HG02884 (cell line): ENCODE measurements around the gene SMC6.

ENCODE experiments used
- ATAC-seq: cut with Tn5 transposase; IDR thresholded peaks from one replicate; pipeline ENCODE4 v1.9.1; 2021; ENCODE audit warnings: mild to moderate bottlenecking, moderate library complexity; ENCODE audit not compliant: unreplicated experiment

The SMC6 gene

DNA sequence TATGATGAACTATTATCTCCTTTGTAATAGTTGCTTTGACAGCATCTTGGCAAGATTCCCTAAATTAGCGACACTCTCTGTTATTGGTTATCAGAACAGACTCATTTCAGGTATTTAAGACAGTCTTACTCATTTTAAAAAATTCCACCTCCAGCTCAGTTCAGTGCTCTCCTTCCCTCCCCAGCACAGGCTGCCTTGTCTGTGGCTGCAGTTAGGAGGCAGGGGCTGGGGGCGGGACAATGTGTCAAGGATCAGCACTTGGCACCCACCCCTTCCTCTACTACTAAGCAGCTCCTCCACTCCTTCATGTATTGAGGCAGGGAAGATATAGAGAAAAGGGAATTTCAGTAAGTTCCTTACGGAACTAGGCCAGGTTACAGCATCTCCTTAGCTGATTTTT, 128.2 kb downstream of the SMC6 start:
- no peak for ATAC-seq

DNA sequence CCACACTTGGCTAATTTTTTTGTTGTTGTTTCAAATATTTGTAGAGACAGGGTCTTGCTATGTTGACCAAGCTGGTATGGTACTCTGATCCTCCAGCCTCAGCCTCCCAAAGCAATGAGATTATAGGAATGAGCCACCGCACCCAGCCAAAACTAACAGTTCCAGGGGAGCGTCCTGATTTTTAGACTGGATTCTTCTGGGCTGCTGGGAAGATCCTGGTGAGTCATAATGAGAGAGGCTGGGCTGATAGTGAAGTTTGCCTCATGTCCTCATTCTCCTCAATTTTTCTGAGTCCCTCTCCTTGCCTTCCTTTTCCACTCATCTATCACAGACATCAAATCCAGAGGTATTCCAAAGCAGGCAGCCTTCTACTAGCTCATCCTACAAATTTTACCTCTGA, 131.8 kb downstream of the SMC6 start:
- no peak for ATAC-seq

DNA sequence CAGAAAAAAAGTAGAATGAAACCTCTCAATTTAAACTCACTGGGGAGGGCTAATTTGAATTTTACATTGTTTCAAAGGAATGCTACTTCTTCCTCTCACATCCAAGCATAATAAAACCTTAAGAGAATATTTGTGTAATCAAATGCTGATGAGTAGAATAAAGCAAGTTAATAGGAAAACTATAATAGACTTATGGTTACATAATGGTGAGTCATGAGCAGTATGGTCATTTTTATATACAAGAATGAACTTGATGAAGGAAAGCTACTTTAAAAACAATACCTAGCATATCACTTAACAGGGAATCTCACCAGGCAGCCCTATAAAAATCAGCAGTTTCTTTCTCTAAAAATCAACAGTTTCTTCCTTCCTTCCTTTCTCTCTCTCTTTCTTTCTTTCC, 132.8 kb downstream of the SMC6 start:
- no peak for ATAC-seq

DNA sequence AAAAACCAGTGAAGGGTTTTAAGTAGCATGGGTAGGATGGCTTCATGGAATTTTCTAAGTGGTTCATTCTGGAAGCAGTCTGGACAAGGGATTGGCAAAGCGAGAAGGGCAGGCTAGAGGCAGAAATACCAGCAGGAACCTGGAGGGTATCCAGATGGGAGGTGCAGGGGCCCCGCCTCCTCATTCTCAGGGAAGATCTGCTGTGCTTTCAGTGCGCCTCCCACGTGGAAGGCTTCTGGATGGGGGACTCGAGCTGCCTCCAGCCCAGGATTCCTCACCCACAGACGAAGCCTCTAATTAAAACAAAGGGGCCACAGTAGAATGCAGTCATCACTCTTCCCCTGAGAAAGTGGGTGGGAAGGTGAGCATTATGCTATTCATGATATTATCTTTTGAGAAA, 133.3 kb downstream of the SMC6 start:
- no peak for ATAC-seq

DNA sequence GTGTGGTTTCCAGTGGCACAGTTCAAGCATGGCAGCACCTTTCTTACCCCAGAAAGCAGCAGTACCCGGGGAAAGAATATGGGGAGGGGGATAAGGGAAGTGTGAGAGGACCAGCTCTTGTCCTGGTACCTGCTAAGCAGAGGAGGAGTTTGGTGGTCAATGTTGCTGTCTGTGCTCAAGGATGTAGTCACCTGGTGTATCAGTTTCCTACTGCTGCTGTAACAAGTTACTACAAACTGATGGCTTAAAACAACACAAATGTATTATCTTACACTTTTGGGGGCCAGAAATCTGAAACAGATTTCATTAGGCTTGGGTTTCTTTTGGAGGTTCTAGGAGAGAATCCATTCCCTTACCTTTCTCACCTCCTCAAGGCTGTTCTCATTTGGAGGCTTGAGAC, 135.7 kb downstream of the SMC6 start:
- ATAC-seq = no peak

DNA sequence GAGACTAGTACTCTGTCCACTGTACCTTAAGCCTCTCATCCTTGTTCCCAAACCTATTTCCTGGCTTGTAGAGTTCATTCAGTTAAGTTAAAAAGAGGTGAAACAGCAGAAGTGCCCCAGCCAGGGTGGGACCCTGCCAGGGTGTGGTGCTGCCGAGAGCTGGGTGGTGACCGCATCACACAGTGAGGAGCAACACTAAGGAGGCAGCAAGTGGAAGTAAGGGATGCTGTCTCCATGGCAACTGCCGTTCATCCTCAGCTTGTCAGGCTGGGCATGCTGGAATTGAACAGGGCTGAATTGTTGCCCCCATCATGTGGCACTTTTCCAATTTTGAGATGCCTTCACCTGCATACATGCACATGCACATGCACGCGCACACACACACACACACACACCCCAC, 136.1 kb downstream of the SMC6 start:
- no peak for ATAC-seq

DNA sequence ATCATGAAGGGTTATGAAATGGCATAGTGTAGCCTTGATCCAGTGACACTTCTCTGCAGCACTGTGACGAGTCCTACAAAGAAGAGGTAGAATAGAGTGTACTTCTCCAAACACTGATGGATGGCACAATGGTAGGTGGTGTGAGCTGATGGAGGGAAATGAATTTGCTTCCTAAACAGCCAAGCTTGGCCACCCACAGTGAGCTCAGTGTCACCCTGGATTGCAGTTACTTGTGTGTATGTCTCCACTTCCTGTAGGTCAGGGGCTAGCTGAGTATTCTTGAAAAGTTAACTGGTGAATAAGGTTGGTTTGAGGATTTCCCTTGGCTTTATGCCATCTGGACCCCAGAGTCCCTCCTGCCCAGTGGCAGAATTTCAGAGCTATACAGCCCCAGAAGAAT, 137.2 kb downstream of the SMC6 start:
- no peak for ATAC-seq

DNA sequence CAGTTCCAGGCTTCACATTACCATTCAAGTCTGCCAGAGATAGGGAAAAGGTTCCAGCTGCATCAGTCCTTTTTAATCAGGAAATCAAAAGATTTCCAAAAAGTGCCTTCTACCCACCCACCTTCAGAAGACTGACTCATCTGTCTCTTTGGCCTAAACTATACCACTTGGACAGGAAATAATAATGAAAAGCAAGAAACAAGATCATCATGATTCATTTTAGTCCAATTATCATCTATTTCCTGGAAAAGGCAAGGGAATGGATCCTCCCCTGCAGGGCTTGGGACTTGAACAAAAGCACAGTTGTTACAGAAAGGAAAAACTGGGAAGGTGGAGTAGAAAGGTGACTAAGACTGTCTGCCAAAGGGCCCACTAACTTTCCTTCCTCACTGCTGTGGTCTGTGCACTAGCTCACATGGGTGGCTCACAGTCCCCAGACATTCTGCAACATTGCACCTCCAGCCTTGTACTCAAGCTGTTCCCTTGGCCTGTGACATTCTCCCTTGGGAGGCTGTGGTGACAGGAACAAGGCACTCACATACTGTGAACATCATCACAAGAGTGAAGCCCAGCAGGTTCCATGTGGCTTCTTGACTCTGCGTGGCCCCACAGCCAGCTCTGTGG, 137.8 kb downstream of the SMC6 start:
- ATAC-seq = no peak

DNA sequence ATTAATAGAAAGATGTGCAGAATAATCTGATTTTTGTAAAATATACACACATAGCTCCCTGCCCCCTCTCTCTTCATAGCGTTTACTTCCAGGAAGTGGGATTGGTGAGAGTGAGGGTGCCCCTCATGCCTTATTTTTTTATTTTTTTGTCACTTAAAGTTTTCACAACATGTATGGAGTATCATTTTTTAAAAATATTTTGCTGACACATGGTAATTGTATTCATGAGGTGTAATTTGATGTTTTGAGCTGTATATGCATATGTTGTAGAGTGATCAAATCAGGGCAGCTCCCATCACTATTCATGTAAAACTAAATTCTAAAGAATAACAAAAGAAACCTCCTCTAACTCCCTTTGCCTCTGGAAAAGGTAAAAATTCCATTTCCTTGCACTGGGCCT, 138.5 kb downstream of the SMC6 start:
- no peak for ATAC-seq

DNA sequence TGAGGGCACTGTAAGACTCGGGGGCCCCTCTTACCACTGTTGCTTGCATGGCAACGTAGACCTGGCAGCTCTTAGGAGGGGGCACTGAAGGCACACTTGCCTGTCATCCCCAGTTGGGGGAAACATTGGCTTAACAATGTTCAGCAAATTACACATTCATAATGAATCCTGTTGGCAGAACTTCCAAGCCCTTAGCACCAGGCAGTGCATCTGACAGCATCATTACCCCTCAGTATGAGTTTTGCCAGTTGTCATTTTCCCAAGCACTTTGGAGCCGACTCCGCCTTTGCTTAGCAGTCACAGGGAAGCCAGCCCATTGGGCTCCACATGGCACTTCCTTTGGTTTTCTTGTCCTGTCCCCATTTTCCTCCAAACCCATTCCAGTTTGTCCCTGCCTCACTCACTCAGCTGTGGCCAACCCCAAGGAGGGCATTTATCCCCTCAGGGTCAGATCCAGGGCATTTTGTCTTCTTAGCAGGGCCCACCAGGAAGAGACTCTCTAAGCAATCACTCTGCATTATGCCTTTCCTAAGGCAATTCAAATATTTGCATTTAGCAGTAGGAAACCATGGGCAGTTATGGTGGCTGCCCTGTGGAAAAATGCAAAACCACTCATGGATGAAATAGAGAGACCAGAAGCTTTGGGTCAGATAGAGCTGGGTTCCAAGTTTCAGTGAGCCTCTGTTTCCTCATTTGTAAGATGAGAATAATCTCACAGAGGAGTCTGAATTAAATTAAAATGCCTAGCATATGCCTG, 139.3 kb downstream of the SMC6 start:
- ATAC-seq = no peak
